Body of pancreas (tissue), 4 donors: ENCODE measurements around the gene ING5. TPM values are rescaled to one million over a fixed set of nuclear protein-coding genes. Genes with fewer than 3 reads are reported as not detected.
"Not testable (repeated sequence)": the region's sequence is repeated elsewhere in the genome, so short reads cannot be mapped to it uniquely, and the experiment has no call there.

Experiments
- ATAC-seq: fragments of 150-250 bp; one replicate; pipeline ENCODE4 v1.9.1; 2016
- DNase-seq, 4 donors: peaks; one replicate each; pipeline ENCODE4 v3.0.0-alpha.2; 2019
- H3K27ac ChIP-seq, 4 donors: fragments of 200-600 bp; sonication (generic); 1 replicate in 3 of 4; 2 replicates in 1 of 4; pipeline versions ENCODE4 v1.5.1 to v1.6.1; 2016 to 2019; ENCODE audit warnings: mild to moderate bottlenecking in 1 of 4, mixed read lengths in 1 of 4, moderate library complexity in 1 of 4
- H3K27me3 ChIP-seq, 2 donors: fragments of 200-600 bp; sonication (generic); one replicate each; pipeline ENCODE4 v1.6.0; 2016; ENCODE audit warnings: mild to moderate bottlenecking in 1 of 2
- H3K36me3 ChIP-seq, 2 donors: fragments of 200-600 bp; sonication (generic); replicated peaks in 1 of 2; 2 replicates each; pipeline ENCODE4 v1.5.1; 2016; ENCODE audit warnings: low read depth in 2 of 2; ENCODE audit not compliant: insufficient read depth in 1 of 2
- H3K4me1 ChIP-seq: fragments of 200-600 bp; sonication (generic); one replicate; pipeline ENCODE4 v1.6.0; 2016
- H3K4me3 ChIP-seq, 2 donors: fragments of 200-600 bp; sonication (generic); 1 replicate in 1 of 2; 2 replicates in 1 of 2; pipeline ENCODE4 v1.5.1; 2016 to 2019
- H3K9me3 ChIP-seq, 3 donors: fragments of 200-600 bp; sonication (generic); 1 replicate in 2 of 3; 2 replicates in 1 of 3; pipeline ENCODE4 v1.5.1; 2016
- POLR2A ChIP-seq, 3 donors: fragments of 450-650 bp; IDR thresholded peaks; one replicate each; pipeline ENCODE4 v1.6.1; 2016; ENCODE audit warnings: antibody characterized with exemption in 3 of 3, mild to moderate bottlenecking in 2 of 3
- WGBS, 2 donors: methylation state at CpG; one replicate each; pipeline ENCODE4 v1.1.5; 2017; 5-methylcytosine and 5-hydroxymethylcytosine counted together
- intact Hi-C: fragments of 100-400 bp; cut with DNase I; formaldehyde crosslinking; loops from one replicate; pipeline ENCODE4 v1.15.1; 2023
- total RNA-seq, 2 donors: library from RNA; depleted of rRNA; stranded (reverse); fragments of >200 nt; gene quantifications; one replicate each; pipeline ENCODE4 v1.1.0, GENCODE V29; 2016
- TF ChIP-seq, protein P1 (sequence below), 7 experiments: fragments of 450-650 bp in 4 of 7; fragments of 200-600 bp in 3 of 7; sonication (generic) in 3 of 7; IDR thresholded peaks; one replicate each; pipeline ENCODE4 v1.5.1; 2016 to 2019; ENCODE audit warnings: antibody characterized with exemption in 7 of 7

ING5 gene
- total RNA-seq, 2 donors from 2014 or later: 28.5 to 89.0 TPM

DNA sequence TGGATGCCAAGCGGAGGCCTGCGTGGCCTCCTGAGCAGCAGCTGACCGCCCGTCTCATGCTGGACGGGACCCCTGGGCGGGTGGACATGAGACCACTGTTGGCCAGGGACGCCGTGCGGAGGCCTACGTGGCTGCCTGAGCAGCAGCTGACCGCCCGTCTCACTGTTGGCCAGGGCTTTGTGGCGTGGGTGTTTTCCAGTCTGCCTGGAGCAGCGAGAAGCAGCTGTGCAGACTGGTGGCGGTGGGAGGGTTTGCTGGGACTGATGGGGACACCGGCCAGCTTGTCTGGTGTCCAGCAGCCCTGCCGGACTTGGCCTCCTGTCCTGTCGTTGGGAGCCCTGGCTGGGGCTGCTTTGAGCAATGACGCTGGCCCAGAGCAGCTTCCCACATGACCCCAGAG is 26.8 kb downstream of the ING5 start:
- Histone ChIP-seq H3K36me3 (no peaks in the 10 kb centered on the region), H3K4me1 (peaks cover under 1% of the 10 kb centered on the region), H3K27me3 (no peaks in the 10 kb centered on the region), H3K4me3 (no peak overlapping the region), H3K27ac (peak overlapping the region in 1 of 4 donors; percentile 31), H3K9me3 (no peaks in the 10 kb centered on the region)
- no peak for TF ChIP-seq POLR2A (IDR thresholded peaks at IDR 0.05)
- TF ChIP-seq, protein P1, sequence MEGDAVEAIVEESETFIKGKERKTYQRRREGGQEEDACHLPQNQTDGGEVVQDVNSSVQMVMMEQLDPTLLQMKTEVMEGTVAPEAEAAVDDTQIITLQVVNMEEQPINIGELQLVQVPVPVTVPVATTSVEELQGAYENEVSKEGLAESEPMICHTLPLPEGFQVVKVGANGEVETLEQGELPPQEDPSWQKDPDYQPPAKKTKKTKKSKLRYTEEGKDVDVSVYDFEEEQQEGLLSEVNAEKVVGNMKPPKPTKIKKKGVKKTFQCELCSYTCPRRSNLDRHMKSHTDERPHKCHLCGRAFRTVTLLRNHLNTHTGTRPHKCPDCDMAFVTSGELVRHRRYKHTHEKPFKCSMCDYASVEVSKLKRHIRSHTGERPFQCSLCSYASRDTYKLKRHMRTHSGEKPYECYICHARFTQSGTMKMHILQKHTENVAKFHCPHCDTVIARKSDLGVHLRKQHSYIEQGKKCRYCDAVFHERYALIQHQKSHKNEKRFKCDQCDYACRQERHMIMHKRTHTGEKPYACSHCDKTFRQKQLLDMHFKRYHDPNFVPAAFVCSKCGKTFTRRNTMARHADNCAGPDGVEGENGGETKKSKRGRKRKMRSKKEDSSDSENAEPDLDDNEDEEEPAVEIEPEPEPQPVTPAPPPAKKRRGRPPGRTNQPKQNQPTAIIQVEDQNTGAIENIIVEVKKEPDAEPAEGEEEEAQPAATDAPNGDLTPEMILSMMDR (IDR thresholded peaks at IDR 0.05): no peak
- intact Hi-C loops: no loop called here
- peak; percentile 51 for ATAC-seq
- 92 to 100% methylated on average over 1 to 9 of the region's 19 CpGs for WGBS, 2 donors
- DNase-seq: peak in 1 of 4 donors; percentile 46

DNA sequence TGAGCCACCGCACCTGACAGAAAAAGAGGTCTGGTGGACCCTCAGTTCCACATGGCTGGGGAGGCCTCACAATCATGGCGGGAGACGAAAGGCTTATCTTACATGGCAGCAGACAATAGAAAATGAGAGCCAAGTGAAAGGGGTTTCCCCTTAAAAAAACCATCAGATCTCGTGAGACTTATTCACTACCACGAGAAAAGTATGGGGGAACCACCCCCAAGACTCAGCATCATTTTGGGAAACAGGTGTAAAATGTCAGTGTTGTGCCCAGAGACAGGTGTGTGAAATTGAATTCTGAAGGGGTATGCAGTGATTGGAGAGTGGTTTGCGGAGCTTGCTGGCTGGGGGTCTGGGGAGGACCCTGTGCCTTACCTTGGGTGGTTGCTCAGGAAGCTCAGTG is 28.0 kb downstream of the ING5 start:
- no peak for ATAC-seq
- Histone ChIP-seq H3K9me3 (no peaks in the 10 kb centered on the region), H3K27me3 (no peaks in the 10 kb centered on the region), H3K4me3 (no peak overlapping the region), H3K27ac (no peak overlapping the region), H3K4me1 (peaks cover 7% of the 10 kb centered on the region), H3K36me3 (no peaks in the 10 kb centered on the region)
- DNase-seq: no peak
- TF ChIP-seq, protein P1 (IDR thresholded peaks at IDR 0.05): no peak
- TF ChIP-seq POLR2A (IDR thresholded peaks at IDR 0.05): no peak
- intact Hi-C loops: no loop called here
- WGBS, 2 donors: 93 to 94% methylated on average over 6 of the region's 6 CpGs

DNA sequence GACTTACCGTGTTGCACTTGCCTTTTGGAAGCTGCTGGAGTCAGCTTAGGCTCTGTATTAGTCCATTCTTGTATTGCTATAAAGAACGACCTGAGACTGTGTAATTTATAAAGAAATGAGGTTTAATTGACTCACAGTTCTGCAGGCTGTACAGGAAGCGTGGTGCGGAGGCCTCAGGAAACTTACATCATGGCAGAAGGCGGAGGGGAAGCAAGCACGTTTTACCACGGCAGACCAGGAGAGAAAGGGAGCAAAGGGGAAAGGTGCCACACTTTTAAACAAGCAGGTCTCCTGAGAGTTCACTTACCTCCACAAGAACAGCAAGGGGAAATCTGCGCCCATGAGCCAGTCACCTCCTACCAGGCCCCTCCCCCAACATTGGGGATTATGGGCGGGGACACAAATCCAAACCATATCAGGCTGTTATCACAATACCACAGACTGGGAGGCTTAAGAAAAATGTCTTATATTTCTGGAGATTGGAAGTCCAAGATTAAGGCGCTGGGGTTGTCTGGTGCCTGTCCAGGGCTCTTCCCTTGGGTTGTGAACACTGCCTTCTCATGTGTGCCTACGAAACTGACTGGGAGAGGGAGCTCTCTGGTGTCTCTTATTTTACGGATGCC is 28.9 kb downstream of the ING5 start:
- Histone ChIP-seq H3K27ac (no peak overlapping the region), H3K4me3 (no peak overlapping the region), H3K36me3 (no peaks in the 10 kb centered on the region), H3K4me1 (peaks cover 11% of the 10 kb centered on the region), H3K9me3 (no peaks in the 10 kb centered on the region), H3K27me3 (no peaks in the 10 kb centered on the region)
- ATAC-seq: no peak
- WGBS, 2 donors: 79 to 88% methylated on average over 12 of the region's 12 CpGs
- TF ChIP-seq, protein P1 (IDR thresholded peaks at IDR 0.05): no peak
- TF ChIP-seq POLR2A (IDR thresholded peaks at IDR 0.05): no peak
- intact Hi-C loops: no loop called here
- DNase-seq: no peak

DNA sequence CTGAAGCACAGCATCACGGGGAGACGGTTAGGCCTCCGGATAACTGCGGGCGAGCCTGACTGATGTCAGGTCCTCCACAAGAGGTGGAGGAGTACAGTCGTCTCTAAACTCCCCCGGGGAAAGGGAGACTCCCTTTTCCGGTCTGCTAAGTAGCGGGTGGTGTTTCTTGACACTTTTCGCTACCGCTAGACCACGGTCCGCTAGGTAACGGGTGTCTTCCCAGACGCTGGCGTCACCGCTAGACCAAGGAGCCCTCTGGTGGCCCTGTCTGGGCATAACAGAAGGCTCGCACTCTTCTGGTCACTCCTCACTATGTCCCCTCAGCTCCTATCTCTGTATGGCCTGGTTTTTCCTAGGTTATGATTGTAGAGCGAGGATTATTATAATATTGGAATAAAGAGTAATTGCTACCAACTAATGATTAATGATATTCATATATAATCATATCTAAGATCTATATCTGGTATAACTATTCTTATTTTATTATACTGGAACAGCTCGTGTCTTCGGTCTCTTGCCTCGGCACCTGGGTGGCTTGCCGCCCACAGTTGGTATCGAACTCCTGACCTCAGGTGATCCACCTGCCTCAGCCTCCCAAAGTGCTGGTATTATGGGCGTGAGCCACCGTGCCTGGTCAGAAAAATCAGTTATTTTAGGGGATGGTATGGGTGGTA is 30.8 kb downstream of the ING5 start:
- H3K4me3 ChIP-seq, H3K36me3 ChIP-seq, intact Hi-C loops, ATAC-seq, H3K27ac ChIP-seq, H3K9me3 ChIP-seq, H3K27me3 ChIP-seq: not testable (repeated sequence)
- WGBS, 2 donors: 43 to 78% methylated on average over 8 to 26 of the region's 26 CpGs
- H3K4me1 ChIP-seq: peaks cover 15% of the 10 kb centered on the region
- TF ChIP-seq, protein P1 (IDR thresholded peaks at IDR 0.05): peak in 6 of 7 experiments; percentile 41 to 60 (median 55)
- peak; percentile 65 to 77 (median 66) for DNase-seq
